ENCODE measurements around the gene LIF. TPM values are rescaled to one million over a fixed set of nuclear protein-coding genes. Genes with fewer than 3 reads are reported as not detected.

LIF gene
- total RNA-seq, 1 experiment from 2014 or later = 34.4 TPM

DNA sequence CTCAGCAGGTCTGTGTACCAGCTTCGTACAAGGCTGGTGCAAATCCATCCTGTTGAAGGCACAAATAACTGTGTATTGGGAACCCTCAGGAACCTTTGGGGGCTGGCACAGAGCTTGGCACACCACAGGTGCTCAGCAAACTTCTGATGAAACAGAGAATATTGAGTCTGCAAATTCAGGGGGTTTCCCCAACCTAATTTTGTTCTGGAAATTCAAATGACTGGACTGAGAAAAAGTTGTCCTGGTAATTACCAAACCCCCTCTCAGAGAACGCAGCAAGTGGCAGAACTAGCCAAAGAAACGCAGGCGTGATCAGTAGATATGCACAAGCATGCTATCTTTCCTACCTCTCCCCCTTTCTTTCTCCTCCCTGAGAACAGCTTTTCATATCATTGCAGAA, 47.6 kb downstream of the LIF start:
- Histone ChIP-seq H3K27me3 (ENCODE audit: control insufficient read depth, insufficient read depth, low read length) (no peaks in the 10 kb centered on the region), H3K9me3 (ENCODE audit: control insufficient read depth, insufficient read depth, low read depth, low read length) (peaks cover 6% of the 10 kb centered on the region; the same call in 1 of the 2 replicates), H3K27ac (ENCODE audit: low read length) (peak overlapping the region; percentile 97), H3K36me3 (ENCODE audit: control insufficient read depth, insufficient read depth, low read length) (no peaks in the 10 kb centered on the region), H3K4me1 (ENCODE audit: control insufficient read depth, insufficient read depth, low read length) (peaks cover 26% of the 10 kb centered on the region), H3K4me3 (ENCODE audit: low read depth in 2 of 2, low read length in 2 of 2) (no peak overlapping the region)
- in situ Hi-C loops (cut with HindIII; ENCODE audit: low pct_unique_long_range_greater_than_20kb, low sequenced_read_pairs) = no loop called here
- DNase-seq (ENCODE audit: low read depth, low spot score) = no peak
- no TSS peak for BruUV-seq (replicated peaks)
- ChIA-PET POLR2A (no interaction called here), CTCF (interaction anchor here (0.7 kb wide), 1 partner anchor 9 kb away, joined by 3 read pairs; no protein-coding TSS in a partner anchor)
- TF ChIP-seq CTCF (IDR thresholded peaks at IDR 0.05) (no peak), SIN3A (IDR thresholded peaks at IDR 0.05; ENCODE audit: borderline replicate concordance, insufficient read depth, low read depth, low read length) (no peak)
- no peak for ATAC-seq
- intact Hi-C loops (cut with micrococcal nuclease; ENCODE audit: unreplicated experiment) = no loop called here

GRCh38 chr22:30198152-30198825, 48.3 kb downstream of the LIF start:
- intact Hi-C loops (cut with micrococcal nuclease; ENCODE audit: unreplicated experiment) = no loop called here

GRCh38 chr22:30197389-30197788, 49.2 kb downstream of the LIF start:
- Histone ChIP-seq H3K27me3 (ENCODE audit: control insufficient read depth, insufficient read depth, low read length) (no peaks in the 10 kb centered on the region), H3K27ac (ENCODE audit: low read length) (peak overlapping the region; percentile 97), H3K9me3 (ENCODE audit: control insufficient read depth, insufficient read depth, low read depth, low read length) (peaks cover 12% of the 10 kb centered on the region; the same call in 1 of the 2 replicates), H3K4me1 (ENCODE audit: control insufficient read depth, insufficient read depth, low read length) (peaks cover 22% of the 10 kb centered on the region), H3K4me3 (ENCODE audit: low read depth in 2 of 2, low read length in 2 of 2) (no peak overlapping the region), H3K36me3 (ENCODE audit: control insufficient read depth, insufficient read depth, low read length) (no peaks in the 10 kb centered on the region)
- DNase-seq (ENCODE audit: low read depth, low spot score) (no peak), ATAC-seq (no peak)
- in situ Hi-C loops (cut with HindIII; ENCODE audit: low pct_unique_long_range_greater_than_20kb, low sequenced_read_pairs) = no loop called here
- TF ChIP-seq POLR2AphosphoS5 (IDR thresholded peaks at IDR 0.05; ENCODE audit: low read depth, low read length) (no peak), SIN3A (IDR thresholded peaks at IDR 0.05; ENCODE audit: borderline replicate concordance, insufficient read depth, low read depth, low read length) (no peak), TCF7L2 (IDR thresholded peaks at IDR 0.05; ENCODE audit: low read depth, low read length) (no peak)
- TF ChIP-seq, protein P1, sequence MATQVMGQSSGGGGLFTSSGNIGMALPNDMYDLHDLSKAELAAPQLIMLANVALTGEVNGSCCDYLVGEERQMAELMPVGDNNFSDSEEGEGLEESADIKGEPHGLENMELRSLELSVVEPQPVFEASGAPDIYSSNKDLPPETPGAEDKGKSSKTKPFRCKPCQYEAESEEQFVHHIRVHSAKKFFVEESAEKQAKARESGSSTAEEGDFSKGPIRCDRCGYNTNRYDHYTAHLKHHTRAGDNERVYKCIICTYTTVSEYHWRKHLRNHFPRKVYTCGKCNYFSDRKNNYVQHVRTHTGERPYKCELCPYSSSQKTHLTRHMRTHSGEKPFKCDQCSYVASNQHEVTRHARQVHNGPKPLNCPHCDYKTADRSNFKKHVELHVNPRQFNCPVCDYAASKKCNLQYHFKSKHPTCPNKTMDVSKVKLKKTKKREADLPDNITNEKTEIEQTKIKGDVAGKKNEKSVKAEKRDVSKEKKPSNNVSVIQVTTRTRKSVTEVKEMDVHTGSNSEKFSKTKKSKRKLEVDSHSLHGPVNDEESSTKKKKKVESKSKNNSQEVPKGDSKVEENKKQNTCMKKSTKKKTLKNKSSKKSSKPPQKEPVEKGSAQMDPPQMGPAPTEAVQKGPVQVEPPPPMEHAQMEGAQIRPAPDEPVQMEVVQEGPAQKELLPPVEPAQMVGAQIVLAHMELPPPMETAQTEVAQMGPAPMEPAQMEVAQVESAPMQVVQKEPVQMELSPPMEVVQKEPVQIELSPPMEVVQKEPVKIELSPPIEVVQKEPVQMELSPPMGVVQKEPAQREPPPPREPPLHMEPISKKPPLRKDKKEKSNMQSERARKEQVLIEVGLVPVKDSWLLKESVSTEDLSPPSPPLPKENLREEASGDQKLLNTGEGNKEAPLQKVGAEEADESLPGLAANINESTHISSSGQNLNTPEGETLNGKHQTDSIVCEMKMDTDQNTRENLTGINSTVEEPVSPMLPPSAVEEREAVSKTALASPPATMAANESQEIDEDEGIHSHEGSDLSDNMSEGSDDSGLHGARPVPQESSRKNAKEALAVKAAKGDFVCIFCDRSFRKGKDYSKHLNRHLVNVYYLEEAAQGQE (IDR thresholded peaks at IDR 0.05; ENCODE audit: insufficient read depth in 1 of 2, low read depth in 2 of 2, low read length in 1 of 2) = no peak
- ChIA-PET POLR2A (no interaction called here), CTCF (no interaction called here)
- TSS peak; percentile 97 for BruUV-seq (replicated peaks)
- intact Hi-C loops (cut with micrococcal nuclease; ENCODE audit: unreplicated experiment) = no loop called here

More at GRCh38 chr22:30198152-30198825, 48.3 kb downstream of the LIF start:
- no peak for DNase-seq (ENCODE audit: low read depth, low spot score)
- H3K4me3 ChIP-seq (ENCODE audit: low read depth in 2 of 2, low read length in 2 of 2) = no peak overlapping the region
- POLR2A ChIA-PET = no interaction called here
- in situ Hi-C loops (cut with HindIII; ENCODE audit: low pct_unique_long_range_greater_than_20kb, low sequenced_read_pairs) = no loop called here
- TF ChIP-seq SIN3A (IDR thresholded peaks at IDR 0.05; ENCODE audit: borderline replicate concordance, insufficient read depth, low read depth, low read length) (no peak), CTCF (IDR thresholded peaks at IDR 0.05) (no peak), POLR2AphosphoS5 (IDR thresholded peaks at IDR 0.05; ENCODE audit: low read depth, low read length) (no peak)
- H3K9me3 ChIP-seq (ENCODE audit: control insufficient read depth, insufficient read depth, low read depth, low read length) = peaks cover 6% of the 10 kb centered on the region; the same call in 1 of the 2 replicates
- CTCF ChIA-PET = no interaction called here
- BruUV-seq (replicated peaks) = no TSS peak
- H3K27ac ChIP-seq (ENCODE audit: low read length) = peak overlapping the region; percentile 97
- ATAC-seq = no peak
- no peaks in the 10 kb centered on the region for H3K27me3 ChIP-seq (ENCODE audit: control insufficient read depth, insufficient read depth, low read length)
- H3K36me3 ChIP-seq (ENCODE audit: control insufficient read depth, insufficient read depth, low read length) = no peaks in the 10 kb centered on the region
- peaks cover 26% of the 10 kb centered on the region for H3K4me1 ChIP-seq (ENCODE audit: control insufficient read depth, insufficient read depth, low read length)

Measured in Panc1 (cell line).